CD14-positive monocyte (primary cell): ENCODE data around the gene GNB2. TPM values are rescaled to one million over a fixed set of nuclear protein-coding genes. Genes with fewer than 3 reads are reported as not detected.

ENCODE experiments used
- DNase-seq, 3 donors: peaks; one replicate each; pipeline ENCODE4 v3.0.0-alpha.2; 2011 to 2022
- H2AFZ ChIP-seq: 2 replicates; pipeline ENCODE4 v1.6.0; 2012; ENCODE audit warnings: mild to moderate bottlenecking, low read depth, low read length, inconsistent platforms; ENCODE audit not compliant: insufficient read depth, poor library complexity, severe bottlenecking
- H3K27ac ChIP-seq, 2 donors: 1 replicate in 1 of 2; 2 replicates in 1 of 2; pipeline ENCODE4 v1.5.1; 2012 to 2013; ENCODE audit warnings: low read length in 2 of 2, control low read depth in 1 of 2, inconsistent platforms in 1 of 2, low read depth in 1 of 2, mild to moderate bottlenecking in 1 of 2
- H3K27me3 ChIP-seq, 2 donors: one replicate each; pipeline versions ENCODE4 v1.6.0 to v1.6.1; 2011 to 2013; ENCODE audit warnings: low read length in 2 of 2; ENCODE audit not compliant: control insufficient read depth in 2 of 2, insufficient read depth in 2 of 2
- H3K36me3 ChIP-seq, 2 donors: replicated peaks in 1 of 2; 1 replicate in 1 of 2; 2 replicates in 1 of 2; pipeline versions ENCODE4 v1.5.1 to v1.6.1; 2012 to 2013; ENCODE audit warnings: low read length in 2 of 2, control low read depth in 1 of 2, inconsistent platforms in 1 of 2, mild to moderate bottlenecking in 1 of 2; ENCODE audit not compliant: insufficient read depth in 2 of 2, control insufficient read depth in 1 of 2
- H3K4me1 ChIP-seq, 2 donors: 1 replicate in 1 of 2; 2 replicates in 1 of 2; pipeline versions ENCODE4 v1.5.1 to v1.6.1; 2012 to 2013; ENCODE audit warnings: low read length in 2 of 2, control low read depth in 1 of 2, inconsistent platforms in 1 of 2, mild to moderate bottlenecking in 1 of 2, moderate library complexity in 1 of 2; ENCODE audit not compliant: insufficient read depth in 2 of 2, control insufficient read depth in 1 of 2
- H3K4me2 ChIP-seq: replicated peaks from 2 replicates; pipeline ENCODE3; 2012; ENCODE audit warnings: low read length, moderate library complexity, mild to moderate bottlenecking; ENCODE audit not compliant: poor library complexity, severe bottlenecking; ENCODE audit errors: extremely low read depth
- H3K4me3 ChIP-seq, 3 experiments: fragments of 200-600 bp in 1 of 3; sonication (generic) in 1 of 3; replicated peaks in 1 of 3; 1 replicate in 2 of 3; 2 replicates in 1 of 3; pipeline ENCODE4 v1.5.1; 2011 to 2013; ENCODE audit warnings: low read length in 3 of 3, mild to moderate bottlenecking in 3 of 3, control low read depth in 2 of 3, low read depth in 2 of 3, inconsistent platforms in 1 of 3, moderate library complexity in 1 of 3
- H3K79me2 ChIP-seq: 2 replicates; pipeline ENCODE4 v1.6.0; 2012; ENCODE audit warnings: mild to moderate bottlenecking, control low read depth, inconsistent platforms, low read length, moderate library complexity; ENCODE audit not compliant: insufficient read depth
- H3K9ac ChIP-seq: 2 replicates; pipeline ENCODE4 v1.6.0; 2017; ENCODE audit warnings: low read length, mild to moderate bottlenecking; ENCODE audit not compliant: insufficient read depth, poor library complexity, severe bottlenecking
- H3K9me3 ChIP-seq, 2 donors: replicated peaks in 1 of 2; 1 replicate in 1 of 2; 2 replicates in 1 of 2; pipeline versions ENCODE4 v1.5.1 to v1.6.1; 2012 to 2013; ENCODE audit warnings: low read length in 2 of 2, control low read depth in 1 of 2; ENCODE audit not compliant: control insufficient read depth in 1 of 2, insufficient read depth in 1 of 2
- H4K20me1 ChIP-seq: 2 replicates; pipeline ENCODE4 v1.6.0; 2012; ENCODE audit warnings: mild to moderate bottlenecking, low read length, control low read depth, moderate library complexity; ENCODE audit not compliant: insufficient read depth
- H3K27ac Mint-ChIP-seq, 7 donors: one replicate each; pipeline ENCODE4 v1.8.0; 2020; ENCODE audit warnings: mild to moderate bottlenecking in 7 of 7, mixed read lengths in 7 of 7, moderate library complexity in 6 of 7, inconsistent platforms in 2 of 7
- H3K27me3 Mint-ChIP-seq, 3 donors: one replicate each; pipeline ENCODE4 v1.8.0; 2021 to 2022; ENCODE audit warnings: low read depth in 3 of 3, mild to moderate bottlenecking in 3 of 3, mixed read lengths in 3 of 3, moderate library complexity in 3 of 3, inconsistent platforms in 1 of 3
- H3K36me3 Mint-ChIP-seq, 2 donors: one replicate each; pipeline ENCODE4 v1.8.0; 2020; ENCODE audit warnings: mixed read lengths in 2 of 2, inconsistent platforms in 1 of 2, mild to moderate bottlenecking in 1 of 2
- H3K4me1 Mint-ChIP-seq: one replicate; pipeline ENCODE4 v1.8.0; 2020; ENCODE audit warnings: mild to moderate bottlenecking, mixed read lengths
- H3K4me3 Mint-ChIP-seq, 2 donors: one replicate each; pipeline ENCODE4 v1.8.0; 2020; ENCODE audit warnings: mild to moderate bottlenecking in 2 of 2, mixed read lengths in 2 of 2, moderate library complexity in 1 of 2
- H3K9me3 Mint-ChIP-seq, 7 donors: one replicate each; pipeline ENCODE4 v1.8.0; 2020 to 2022; ENCODE audit warnings: mixed read lengths in 7 of 7, mild to moderate bottlenecking in 6 of 7, moderate library complexity in 6 of 7, inconsistent platforms in 2 of 7
- CTCF ChIP-seq: fragments of 200-600 bp; IDR thresholded peaks from one replicate; pipeline ENCODE4 v1.8.0; 2022; ENCODE audit warnings: antibody characterized with exemption, mild to moderate bottlenecking
- WGBS: methylation state at CpG from one replicate; pipeline ENCODE4 v1.1.5; 2013; ENCODE audit warnings: missing lambda C conversion rate; ENCODE audit not compliant: insufficient coverage; 5-methylcytosine and 5-hydroxymethylcytosine counted together
- intact Hi-C, 2 donors: fragments of 100-400 bp; cut with micrococcal nuclease; formaldehyde crosslinking; loops; one replicate each; pipeline versions ENCODE4 v1.15.0 to v1.15.1; 2023
- polyA plus RNA-seq, 3 donors: library from polyadenylated mRNA; depleted of rRNA in 1 of 3; unstranded in 2 of 3; stranded (reverse) in 1 of 3; fragments of 300-500 nt in 2 of 3; fragments of >200 nt in 1 of 3; fragmentation: Illumina TruSeq in 2 of 3; gene quantifications; 1 replicate in 2 of 3; 2 replicates in 1 of 3; pipeline ENCODE4 v1.2.3, GENCODE V29; 2012 to 2021

The GNB2 gene
- polyA plus RNA-seq, 3 donors, result 90.0 to 436 (median 94.6) TPM

DNA sequence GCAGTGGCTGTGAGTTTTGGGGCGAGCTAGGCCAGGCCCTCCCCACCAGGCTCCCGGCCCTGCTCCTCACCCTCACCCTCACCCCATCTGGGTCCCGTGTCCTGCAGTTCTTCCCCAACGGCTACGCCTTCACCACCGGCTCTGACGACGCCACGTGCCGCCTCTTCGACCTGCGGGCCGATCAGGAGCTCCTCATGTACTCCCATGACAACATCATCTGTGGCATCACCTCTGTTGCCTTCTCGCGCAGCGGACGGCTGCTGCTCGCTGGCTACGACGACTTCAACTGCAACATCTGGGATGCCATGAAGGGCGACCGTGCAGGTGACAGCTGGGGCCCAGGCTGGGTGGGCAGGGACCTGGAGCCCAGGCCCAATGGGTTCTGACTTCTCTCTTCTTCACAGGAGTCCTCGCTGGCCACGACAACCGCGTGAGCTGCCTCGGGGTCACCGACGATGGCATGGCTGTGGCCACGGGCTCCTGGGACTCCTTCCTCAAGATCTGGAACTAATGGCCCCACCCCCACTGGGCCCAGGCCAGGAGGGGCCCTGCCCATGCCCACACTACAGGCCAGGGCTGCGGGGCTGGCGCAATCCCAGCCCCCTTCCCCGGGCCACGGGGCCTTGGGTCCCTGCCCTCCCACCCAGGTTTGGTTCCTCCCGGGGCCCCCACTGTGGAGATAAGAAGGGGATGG is 4.9 kb downstream of the GNB2 start:
- peaks cover 35 to 58% of the 10 kb centered on the region in 2 donors for H3K36me3 Mint-ChIP-seq
- peak overlapping the region; percentile 54 to 65 for H3K27ac ChIP-seq
- no peaks in the 10 kb centered on the region for H3K9me3 ChIP-seq
- peaks cover 38% of the 10 kb centered on the region for H3K4me1 Mint-ChIP-seq
- peak overlapping the region; percentile 21 to 92 (median 72) for H3K27ac Mint-ChIP-seq
- peaks cover 48% of the 10 kb centered on the region for H3K79me2 ChIP-seq
- H3K27me3 Mint-ChIP-seq, result peaks cover 0 to 2% (median 0%) of the 10 kb centered on the region in 3 donors
- H3K4me1 ChIP-seq, result peaks cover 48 to 52% of the 10 kb centered on the region in 2 donors
- H2AFZ ChIP-seq, result no peak overlapping the region
- intact Hi-C loops, result loop anchor here in 1 of 2 donors (10.0 kb wide), 2 partner anchors 244 to 554 kb away; partner anchors contain the start of genes MBLAC1 and PPP1R35
- H3K9ac ChIP-seq, result no peak overlapping the region
- no peak for TF ChIP-seq CTCF
- H3K4me2 ChIP-seq, result no peak overlapping the region
- peaks cover 60 to 64% of the 10 kb centered on the region in 2 donors for H3K36me3 ChIP-seq
- H3K4me3 ChIP-seq, result no peak overlapping the region
- no peak for DNase-seq
- H3K9me3 Mint-ChIP-seq, result peaks cover 0 to 1% (median 0%) of the 10 kb centered on the region in 7 donors
- no peaks in the 10 kb centered on the region for H3K27me3 ChIP-seq
- WGBS, result 89% methylated on average over 21 of the region's 35 CpGs
- peaks cover 83% of the 10 kb centered on the region for H4K20me1 ChIP-seq
- H3K4me3 Mint-ChIP-seq, result no peak overlapping the region

- H3K27me3 ChIP-seq, result no peaks in the 10 kb centered on the region
- H3K79me2 ChIP-seq, result peaks cover 41% of the 10 kb centered on the region
- peak overlapping the region; percentile 49 to 54 for H3K27ac ChIP-seq
- Mint-ChIP-seq H3K27ac (peak overlapping the region; percentile 41 to 92 (median 87)), H3K9me3 (peaks cover 0 to 1% (median 0%) of the 10 kb centered on the region in 7 donors), H3K27me3 (peaks cover 0 to 2% (median 0%) of the 10 kb centered on the region in 3 donors), H3K4me1 (peaks cover 38% of the 10 kb centered on the region), H3K36me3 (peaks cover 35 to 67% of the 10 kb centered on the region in 2 donors), H3K4me3 (no peak overlapping the region)
- no peak overlapping the region for H3K9ac ChIP-seq
- no peaks in the 10 kb centered on the region for H3K9me3 ChIP-seq
- H4K20me1 ChIP-seq, result peaks cover 91% of the 10 kb centered on the region
- peaks cover 48 to 52% of the 10 kb centered on the region in 2 donors for H3K4me1 ChIP-seq
- TF ChIP-seq CTCF, result no peak
- 89% methylated on average over 4 of the region's 13 CpGs for WGBS
- DNase-seq, result no peak
- peaks cover 69 to 73% of the 10 kb centered on the region in 2 donors for H3K36me3 ChIP-seq
- intact Hi-C loops, result loop anchor here in 1 of 2 donors (10.0 kb wide), 2 partner anchors 245 to 555 kb away; partner anchors contain the start of genes MBLAC1 and PPP1R35
- H3K4me3 ChIP-seq, result peak overlapping the region in 1 of 3 experiments; percentile 28
- H2AFZ ChIP-seq, result no peak overlapping the region
- no peak overlapping the region for H3K4me2 ChIP-seq
Measured at GRCh38 chr7:100679129-100679926, 5.8 kb downstream of the GNB2 start.
